Neuronal stem cell (in vitro differentiated cells): Measurements from ENCODE around the gene UBE2S.
A peak's percentile ranks its signal among the peaks of the same experiment; 100 is the strongest.

Source experiments
- DNase-seq: peaks from one replicate; pipeline ENCODE4 v3.0.0-alpha.2; 2013; ENCODE audit warnings: low spot score
- H2AFZ ChIP-seq: one replicate; pipeline ENCODE4 v1.6.1; 2013; ENCODE audit warnings: mild to moderate bottlenecking, low read length, inconsistent platforms
- H2AK5ac ChIP-seq: 2 replicates; pipeline ENCODE4 v1.6.1; 2013; ENCODE audit warnings: low read depth, mild to moderate bottlenecking, inconsistent platforms, low read length, moderate library complexity, mixed read lengths
- H2BK120ac ChIP-seq: 2 replicates; pipeline ENCODE4 v1.6.1; 2013; ENCODE audit warnings: low read depth, mild to moderate bottlenecking, inconsistent platforms, low read length, moderate library complexity, mixed read lengths
- H2BK12ac ChIP-seq: one replicate; pipeline ENCODE4 v1.6.1; 2013; ENCODE audit warnings: low read length, inconsistent platforms
- H2BK15ac ChIP-seq: 2 replicates; pipeline ENCODE4 v1.6.1; 2013; ENCODE audit warnings: mild to moderate bottlenecking, low read length, inconsistent platforms, mixed read lengths
- H2BK5ac ChIP-seq: one replicate; pipeline ENCODE4 v1.6.1; 2013; ENCODE audit warnings: inconsistent platforms, mild to moderate bottlenecking, low read length, moderate library complexity
- H3K14ac ChIP-seq: one replicate; pipeline ENCODE4 v1.6.1; 2013; ENCODE audit warnings: low read length, inconsistent platforms
- H3K18ac ChIP-seq: 2 replicates; pipeline ENCODE4 v1.6.1; 2013; ENCODE audit warnings: low read length, inconsistent platforms
- H3K23ac ChIP-seq: 2 replicates; pipeline ENCODE4 v1.6.1; 2013; ENCODE audit warnings: low read depth, mild to moderate bottlenecking, mixed read lengths, low read length, inconsistent platforms; ENCODE audit not compliant: poor library complexity
- H3K27ac ChIP-seq: replicated peaks from 3 replicates; pipeline ENCODE4 v1.5.1; 2013; ENCODE audit warnings: low read length, inconsistent platforms
- H3K27me3 ChIP-seq, 3 experiments: 2 replicates each; pipeline ENCODE4 v1.6.1; 2013; ENCODE audit warnings: low read length in 3 of 3, mild to moderate bottlenecking in 2 of 3, inconsistent platforms in 1 of 3, low read depth in 1 of 3, mixed read lengths in 1 of 3, moderate library complexity in 1 of 3; ENCODE audit not compliant: control insufficient read depth in 3 of 3, insufficient read depth in 3 of 3
- H3K36me3 ChIP-seq, 2 donors: replicated peaks in 1 of 2; 2 replicates each; pipeline ENCODE4 v1.6.1; 2013; ENCODE audit warnings: low read length in 2 of 2; ENCODE audit not compliant: control insufficient read depth in 2 of 2, insufficient read depth in 2 of 2
- H3K4ac ChIP-seq: 2 replicates; pipeline ENCODE4 v1.6.1; 2013; ENCODE audit warnings: inconsistent platforms, mild to moderate bottlenecking, low read length, moderate library complexity
- H3K4me1 ChIP-seq, 2 donors: 1 replicate in 1 of 2; 2 replicates in 1 of 2; pipeline ENCODE4 v1.6.1; 2013; ENCODE audit warnings: low read length in 2 of 2, low read depth in 1 of 2; ENCODE audit not compliant: control insufficient read depth in 2 of 2, insufficient read depth in 1 of 2
- H3K4me2 ChIP-seq: one replicate; pipeline ENCODE4 v1.6.1; 2013; ENCODE audit warnings: mild to moderate bottlenecking, low read length, inconsistent platforms; ENCODE audit not compliant: insufficient read depth, poor library complexity, severe bottlenecking
- H3K4me3 ChIP-seq, 2 donors: 2 replicates each; pipeline ENCODE4 v1.5.1; 2013; ENCODE audit warnings: low read length in 2 of 2, mild to moderate bottlenecking in 2 of 2, inconsistent platforms in 1 of 2, moderate library complexity in 1 of 2
- H3K79me1 ChIP-seq: one replicate; pipeline ENCODE4 v1.6.1; 2013; ENCODE audit warnings: low read depth, mild to moderate bottlenecking, inconsistent platforms, low read length, moderate library complexity
- H3K9ac ChIP-seq: one replicate; pipeline ENCODE4 v1.6.1; 2013; ENCODE audit warnings: mild to moderate bottlenecking, low read depth, low read length, inconsistent platforms; ENCODE audit not compliant: poor library complexity
- H3K9me3 ChIP-seq, 2 donors: replicated peaks in 1 of 2; 2 replicates each; pipeline versions ENCODE3 to v1.6.1; 2013; ENCODE audit warnings: low read length in 2 of 2, mild to moderate bottlenecking in 2 of 2, inconsistent platforms in 1 of 2, low read depth in 1 of 2, mixed read lengths in 1 of 2, moderate library complexity in 1 of 2; ENCODE audit not compliant: control insufficient read depth in 2 of 2, insufficient read depth in 1 of 2
- H4K8ac ChIP-seq: one replicate; pipeline ENCODE4 v1.6.1; 2013; ENCODE audit warnings: low read depth, mild to moderate bottlenecking, inconsistent platforms, low read length, moderate library complexity
- H4K91ac ChIP-seq: one replicate; pipeline ENCODE4 v1.6.1; 2013; ENCODE audit warnings: low read length, low read depth, mild to moderate bottlenecking, inconsistent platforms; ENCODE audit not compliant: poor library complexity
- WGBS, 2 donors: extraction: QIAGEN DNeasy Blood & Tissue Kit; methylation state at CpG; one replicate each; pipeline ENCODE4 v1.1.7; 2013; ENCODE audit warnings: missing lambda C conversion rate in 2 of 2, mixed read lengths in 1 of 2; ENCODE audit not compliant: insufficient read length in 2 of 2, insufficient replicate concordance in 1 of 2; ENCODE audit errors: extremely low coverage in 2 of 2; 5-methylcytosine and 5-hydroxymethylcytosine counted together

UBE2S gene

GRCh38 chr19:55389386-55390317 lies 17.9 kb downstream of the UBE2S start:
- H3K23ac ChIP-seq = no peak overlapping the region
- peak overlapping the region; percentile 50 for H3K9ac ChIP-seq
- H3K4me3 ChIP-seq = no peak overlapping the region
- H3K14ac ChIP-seq = no peak overlapping the region
- H3K4me1 ChIP-seq = peaks cover 32 to 38% of the 10 kb centered on the region in 2 donors
- H3K4me2 ChIP-seq = no peak overlapping the region
- H2AFZ ChIP-seq = no peak overlapping the region
- no peaks in the 10 kb centered on the region for H3K27me3 ChIP-seq
- no peak for DNase-seq
- WGBS, 2 donors = no CpG with 5 or more reads among the region's 21 CpGs
- no peak overlapping the region for H2BK15ac ChIP-seq
- H3K4ac ChIP-seq = no peak overlapping the region
- no peak overlapping the region for H4K91ac ChIP-seq
- H2BK120ac ChIP-seq = no peak overlapping the region
- H3K79me1 ChIP-seq = peaks cover 26% of the 10 kb centered on the region
- H3K9me3 ChIP-seq = no peaks in the 10 kb centered on the region
- no peak overlapping the region for H4K8ac ChIP-seq
- no peak overlapping the region for H2BK12ac ChIP-seq
- peaks cover 44 to 57% of the 10 kb centered on the region in 2 donors for H3K36me3 ChIP-seq
- no peak overlapping the region for H3K18ac ChIP-seq
- H2AK5ac ChIP-seq = no peak overlapping the region
- H2BK5ac ChIP-seq = no peak overlapping the region
- peak overlapping the region; percentile 19 for H3K27ac ChIP-seq

- Histone ChIP-seq H2AK5ac (no peak overlapping the region), H3K27ac (no peak overlapping the region), H3K36me3 (peaks cover 44 to 57% of the 10 kb centered on the region in 2 donors), H3K4me3 (peak overlapping the region; percentile 15 to 89), H3K14ac (no peak overlapping the region), H3K79me1 (peaks cover 26% of the 10 kb centered on the region), H3K9ac (peak overlapping the region; percentile 68), H3K4ac (no peak overlapping the region), H2BK5ac (no peak overlapping the region), H3K18ac (no peak overlapping the region), H2AFZ (no peak overlapping the region), H2BK12ac (no peak overlapping the region), H3K4me1 (peaks cover 33 to 47% of the 10 kb centered on the region in 2 donors), H3K9me3 (peaks cover 0 to under 1% of the 10 kb centered on the region in 2 donors), H3K4me2 (peak overlapping the region; percentile 22), H4K8ac (no peak overlapping the region), H2BK120ac (no peak overlapping the region), H4K91ac (no peak overlapping the region), H2BK15ac (no peak overlapping the region), H3K27me3 (peaks cover 0 to 3% (median 0%) of the 10 kb centered on the region in 3 experiments), H3K23ac (peak overlapping the region; percentile 3)
- no peak for DNase-seq
- no CpG with 5 or more reads among the region's 24 CpGs for WGBS, 2 donors
Observed at GRCh38 chr19:55387736-55388497, 19.7 kb downstream of the UBE2S start.

- peaks cover 33 to 40% of the 10 kb centered on the region in 2 donors for H3K4me1 ChIP-seq
- no CpG with 5 or more reads among the region's 33 CpGs for WGBS, 2 donors
- no peak overlapping the region for H3K27ac ChIP-seq
- no peak overlapping the region for H2BK120ac ChIP-seq
- peak overlapping the region; percentile 95 for H3K9ac ChIP-seq
- H2BK5ac ChIP-seq = peak overlapping the region; percentile 62
- no peak for DNase-seq
- H2AFZ ChIP-seq = no peak overlapping the region
- H3K23ac ChIP-seq = peak overlapping the region; percentile 100
- H3K4me3 ChIP-seq = peak overlapping the region; percentile 87 to 89
- H2BK12ac ChIP-seq = no peak overlapping the region
- peaks cover 44 to 52% of the 10 kb centered on the region in 2 donors for H3K36me3 ChIP-seq
- H4K91ac ChIP-seq = no peak overlapping the region
- H4K8ac ChIP-seq = no peak overlapping the region
- peak overlapping the region; percentile 79 for H3K14ac ChIP-seq
- peak overlapping the region; percentile 70 for H3K18ac ChIP-seq
- peak overlapping the region; percentile 96 for H3K4me2 ChIP-seq
- peak overlapping the region; percentile 43 for H2AK5ac ChIP-seq
- peaks cover 2% of the 10 kb centered on the region in 2 donors for H3K9me3 ChIP-seq
- H3K4ac ChIP-seq = peak overlapping the region; percentile 7
- peaks cover 26% of the 10 kb centered on the region for H3K79me1 ChIP-seq
- no peak overlapping the region for H2BK15ac ChIP-seq
- H3K27me3 ChIP-seq = peaks cover 0 to 3% (median 0%) of the 10 kb centered on the region in 3 experiments
Observed at GRCh38 chr19:55386493-55386971, 21.1 kb downstream of the UBE2S start.
